Measurements from ENCODE around the gene NDUFC2. TPM values are rescaled to one million over a fixed set of nuclear protein-coding genes. Genes with fewer than 3 reads are reported as not detected.
"Not testable (repeated sequence)": the region's sequence is repeated elsewhere in the genome, so short reads cannot be mapped to it uniquely, and the experiment has no call there.

The NDUFC2 gene
- total and polyA plus RNA-seq, 2 of the 13 experiments (the other 11 are each of a cell fraction or from before 2014, with no cell fraction given) = 256 to 363 TPM

- TF ChIP-seq ZC3H13 (CRISPR knock-in tag; IDR thresholded peaks at IDR 0.05) (no peak), SNAPC5 (CRISPR knock-in tag; IDR thresholded peaks at IDR 0.05; ENCODE audit: borderline replicate concordance) (no peak), RORA (CRISPR knock-in tag; IDR thresholded peaks at IDR 0.05) (no peak), MXI1 (IDR thresholded peaks at IDR 0.05; ENCODE audit: borderline replicate concordance, low read depth, low read length) (no peak), ISL2 (CRISPR knock-in tag; IDR thresholded peaks at IDR 0.05) (no peak), TEAD3 (CRISPR knock-in tag; optimal IDR thresholded peaks at IDR 0.05; ENCODE audit: borderline replicate concordance) (no peak), POGK (CRISPR knock-in tag; conservative IDR thresholded peaks at IDR 0.05) (0 out of 2 replicates have a peak, but pooled peaks have one; percentile 15)
These were observed 1.2 kb downstream of the NDUFC2 start (continued) for GRCh38 chr11:78078218-78079167.

GRCh38 chr11:78077592-78077991, 2.1 kb downstream of the NDUFC2 start:
- Histone ChIP-seq H3K36me3 (replicated peaks in 1 of 2; ENCODE audit: control insufficient read depth in 1 of 2, insufficient read depth in 2 of 2, low read length in 2 of 2) (peaks cover 0 to 18% of the 10 kb centered on the region in 2 experiments; a peak in 3 of 5 replicates), H3K4me2 (ENCODE audit: low read depth, low read length) (peak overlapping the region; percentile 84), H4K20me1 (ENCODE audit: insufficient read depth, low read length) (peaks cover 36% of the 10 kb centered on the region), H3K9ac (ENCODE audit: insufficient read depth, low read depth, low read length) (peak overlapping the region; percentile 96), H3K4me1 (ENCODE audit: insufficient read depth, low read length) (peaks cover 73% of the 10 kb centered on the region), H3K27ac (ENCODE audit: extremely low read length, insufficient read depth, low read length) (peak overlapping the region; percentile 87), H3K4me3 (replicated peaks in 1 of 3; ENCODE audit: insufficient read depth in 1 of 3, low read depth in 2 of 3, low read length in 3 of 3) (peak overlapping the region; percentile 86 to 96 (median 88)), H3K79me2 (ENCODE audit: insufficient read depth, low read length) (peaks cover 75% of the 10 kb centered on the region)
- TF ChIP-seq FOXO4 (CRISPR knock-in tag; conservative IDR thresholded peaks at IDR 0.05) (0 out of 2 replicates have a peak, but pooled peaks have one; percentile 30), ATF4 (CRISPR knock-in tag; IDR thresholded peaks at IDR 0.05) (0 out of 4 replicates have a peak, but pooled peaks of 1 of the 2 experiments have one; percentile 28), POGK (CRISPR knock-in tag; conservative IDR thresholded peaks at IDR 0.05) (0 out of 2 replicates have a peak, but pooled peaks have one; percentile 44)
- FAIRE-seq; CTCF ChIA-PET (ENCODE audit: low intra/inter-chr PET ratio, low total read pairs); DNase-seq (ENCODE audit: low spot score); in situ Hi-C loops (cut with HindIII; ENCODE audit: extremely low pct_ligation_motif_present, low pct_unique_long_range_greater_than_20kb); H2AFZ ChIP-seq (ENCODE audit: low read length); H3K9me3 ChIP-seq (ENCODE audit: low read length); BruUV-seq (replicated peaks); ATAC-seq; H3K27me3 ChIP-seq (ENCODE audit: control insufficient read depth in 1 of 2, insufficient read depth in 2 of 2, low read length in 2 of 2): not testable (repeated sequence)
- intact Hi-C loops (cut with micrococcal nuclease; ENCODE audit: unreplicated experiment) = loop anchor here (5.0 kb wide), 1 partner anchor 110 kb away; the partner anchor contains the start of genes KCTD21 and USP35
- WGBS (ENCODE audit: low lambda C conversion rate) = 29% methylated on average over 4 of the region's 4 CpGs
- POLR2A ChIA-PET = interaction anchor here (1.1 to 5.0 kb wide), 9 partner anchors 9 to 111 kb away, joined by 3 to 37 read pairs (median 9); partner anchors contain the start of genes ALG8, INTS4, KCTD21 and USP35
